GM23248 (cell line): Measurements from ENCODE around the gene PIGT.

Source experiments
- EZH2 ChIP-seq: fragments of 200-600 bp; sonication (generic); IDR thresholded peaks from 2 replicates; pipeline ENCODE4 v1.6.1; 2018; ENCODE audit warnings: antibody characterized with exemption, mild to moderate bottlenecking; ENCODE audit not compliant: insufficient read depth, poor library complexity, severe bottlenecking
- EZH2phosphoT487 ChIP-seq: fragments of 200-600 bp; sonication (generic); IDR thresholded peaks from 2 replicates; pipeline ENCODE4 v1.6.1; 2018; ENCODE audit warnings: antibody characterized with exemption, moderate library complexity, mild to moderate bottlenecking, low read depth; ENCODE audit not compliant: insufficient read depth

DNA sequence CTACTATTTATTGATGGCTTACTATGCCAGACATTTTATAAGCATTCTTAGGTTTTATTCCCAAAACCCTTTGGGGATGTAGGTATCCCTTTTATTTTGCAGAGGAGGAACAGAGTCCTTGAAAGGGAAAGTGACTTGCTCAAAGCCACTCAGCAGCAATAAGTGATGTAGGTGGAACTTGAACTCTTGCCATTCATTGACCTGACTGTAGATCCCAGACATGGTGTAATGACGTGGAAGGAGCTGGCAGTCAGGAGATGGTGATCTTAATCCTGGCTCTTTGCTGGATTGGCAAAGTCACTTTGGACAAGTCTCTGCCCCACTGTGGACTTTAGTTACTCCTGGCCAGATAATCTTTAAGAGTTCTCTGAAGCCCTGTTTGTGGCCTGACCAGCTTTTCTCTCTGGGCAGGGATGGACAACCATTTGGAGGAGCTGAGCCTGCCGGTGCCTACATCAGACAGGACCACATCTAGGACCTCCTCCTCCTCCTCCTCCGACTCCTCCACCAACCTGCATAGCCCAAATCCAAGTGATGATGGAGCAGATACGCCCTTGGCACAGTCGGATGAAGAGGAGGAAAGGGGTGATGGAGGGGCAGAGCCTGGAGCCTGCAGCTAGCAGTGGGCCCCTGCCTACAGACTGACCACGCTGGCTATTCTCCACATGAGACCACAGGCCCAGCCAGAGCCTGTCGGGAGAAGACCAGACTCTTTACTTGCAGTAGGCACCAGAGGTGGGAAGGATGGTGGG lies 6.2 kb upstream of the PIGT start:
- no peak for TF ChIP-seq EZH2phosphoT487
- no peak for TF ChIP-seq EZH2
